Astrocyte (in vitro differentiated cells and primary cell): ENCODE results near the gene FUT1. TPM values are rescaled to one million over a fixed set of nuclear protein-coding genes. Genes with fewer than 3 reads are reported as not detected.

ENCODE experiments used
- DNase-seq: peaks from one replicate; pipeline ENCODE4 v3.0.0-alpha.2; 2010; ENCODE audit warnings: low read depth
- FAIRE-seq: peaks from 2 replicates; lab custom pipeline; 2011; peaks lifted over from hg19 to GRCh38; lab: Jason Lieb, UNC
- H2AFZ ChIP-seq: 2 replicates; pipeline ENCODE4 v1.6.0; 2012; ENCODE audit warnings: low read depth, low read length, inconsistent platforms
- H3K27ac ChIP-seq: 2 replicates; pipeline ENCODE4 v1.5.1; 2011; ENCODE audit warnings: low read depth, low read length, inconsistent platforms
- H3K27me3 ChIP-seq: 2 replicates; pipeline ENCODE4 v1.6.0; 2011; ENCODE audit warnings: low read length, inconsistent platforms; ENCODE audit not compliant: insufficient read depth
- H3K36me3 ChIP-seq: 2 replicates; pipeline ENCODE4 v1.5.1; 2011; ENCODE audit warnings: low read length, inconsistent platforms; ENCODE audit not compliant: insufficient read depth
- H3K4me1 ChIP-seq: 2 replicates; pipeline ENCODE4 v1.5.1; 2011; ENCODE audit warnings: low read length, inconsistent platforms; ENCODE audit not compliant: insufficient read depth
- H3K4me2 ChIP-seq: 2 replicates; pipeline ENCODE4 v1.6.0; 2012; ENCODE audit warnings: low read length, inconsistent platforms
- H3K4me3 ChIP-seq: 2 replicates; pipeline ENCODE4 v1.5.1; 2011; ENCODE audit warnings: low read depth, mild to moderate bottlenecking, low read length, inconsistent platforms; ENCODE audit not compliant: insufficient read depth
- H3K79me2 ChIP-seq: 2 replicates; pipeline ENCODE4 v1.6.0; 2012; ENCODE audit warnings: mild to moderate bottlenecking, low read length, inconsistent platforms; ENCODE audit not compliant: insufficient read depth
- H3K9ac ChIP-seq: 2 replicates; pipeline ENCODE4 v1.6.0; 2012; ENCODE audit warnings: mild to moderate bottlenecking, low read length, inconsistent platforms
- H3K9me3 ChIP-seq: 2 replicates; pipeline ENCODE4 v1.5.1; 2012; ENCODE audit warnings: low read depth, mild to moderate bottlenecking, low read length, inconsistent platforms; ENCODE audit not compliant: insufficient read depth
- H4K20me1 ChIP-seq: 2 replicates; pipeline ENCODE4 v1.6.0; 2012; ENCODE audit warnings: low read length, inconsistent platforms; ENCODE audit not compliant: insufficient read depth
- H3K27ac Mint-ChIP-seq: one replicate; pipeline ENCODE4 v1.8.0; 2021; ENCODE audit warnings: mild to moderate bottlenecking, mixed read lengths; ENCODE audit not compliant: unreplicated experiment
- H3K27me3 Mint-ChIP-seq: one replicate; pipeline ENCODE4 v1.8.0; 2021; ENCODE audit warnings: low read depth, mixed read lengths; ENCODE audit not compliant: unreplicated experiment
- H3K36me3 Mint-ChIP-seq: one replicate; pipeline ENCODE4 v1.8.0; 2021; ENCODE audit warnings: low read depth, mixed read lengths; ENCODE audit not compliant: unreplicated experiment
- H3K4me1 Mint-ChIP-seq: one replicate; pipeline ENCODE4 v1.8.0; 2021; ENCODE audit warnings: low read depth, mixed read lengths; ENCODE audit not compliant: unreplicated experiment
- H3K4me3 Mint-ChIP-seq: one replicate; pipeline ENCODE4 v1.8.0; 2021; ENCODE audit warnings: mild to moderate bottlenecking, moderate library complexity, mixed read lengths; ENCODE audit not compliant: unreplicated experiment
- H3K9me3 Mint-ChIP-seq: one replicate; pipeline ENCODE4 v1.8.0; 2021; ENCODE audit warnings: mild to moderate bottlenecking, mixed read lengths; ENCODE audit not compliant: unreplicated experiment
- CTCF ChIP-seq: IDR thresholded peaks from 2 replicates; pipeline ENCODE4 v1.5.1; 2011; ENCODE audit warnings: low read depth, mild to moderate bottlenecking, inconsistent platforms, low read length, moderate library complexity; ENCODE audit not compliant: insufficient read depth
- EZH2 ChIP-seq: IDR thresholded peaks from 2 replicates; pipeline ENCODE4 v1.6.1; 2012; ENCODE audit warnings: mild to moderate bottlenecking, low read length, inconsistent platforms; ENCODE audit not compliant: insufficient read depth
- total RNA-seq: library from RNA; stranded (reverse); gene quantifications from 2 replicates; pipeline ENCODE4 v1.2.1, GENCODE V29; 2021

The FUT1 gene
- total RNA-seq, 1 donor from 2014 or later = 0.91 TPM

DNA sequence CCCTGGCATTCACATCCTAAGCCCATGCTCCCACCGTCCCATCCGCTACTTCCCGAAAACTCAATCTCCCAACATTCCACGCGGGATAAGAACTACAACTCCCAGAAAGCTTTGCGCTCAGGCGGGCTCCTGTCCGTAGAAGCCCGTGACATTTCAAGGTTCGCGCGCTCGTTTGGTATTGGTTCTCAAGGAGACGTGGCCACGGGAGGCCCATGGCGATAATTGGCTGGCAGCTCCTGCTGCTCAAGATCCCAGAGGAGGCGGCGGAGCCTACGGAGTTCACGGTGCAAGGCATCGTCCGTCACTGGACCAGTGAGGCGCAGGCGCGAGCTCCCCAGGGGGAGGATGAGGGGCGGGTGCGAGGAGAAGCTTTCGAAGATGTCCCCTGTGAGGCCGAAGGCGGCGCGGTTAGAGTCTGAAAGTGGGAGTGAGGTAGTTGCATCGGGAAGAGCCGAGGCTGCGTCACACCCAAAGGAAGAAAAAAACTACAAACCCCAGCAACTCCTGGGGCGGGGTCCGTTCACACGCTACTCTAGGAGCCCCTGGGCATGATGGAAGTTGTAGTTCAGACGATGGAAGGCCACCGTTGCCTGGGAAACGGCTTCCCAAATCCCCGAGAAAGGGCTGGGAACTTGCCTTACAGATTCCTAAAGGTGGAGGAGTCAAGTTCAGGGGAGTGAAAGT lies 31.7 kb downstream of the FUT1 start:
- peak; percentile 63 for FAIRE-seq
- Mint-ChIP-seq H3K9me3 (peaks cover 3% of the 10 kb centered on the region), H3K27me3 (no peaks in the 10 kb centered on the region), H3K4me1 (peaks cover 8% of the 10 kb centered on the region), H3K27ac (peak overlapping the region; percentile 87), H3K4me3 (peak overlapping the region; percentile 88), H3K36me3 (no peaks in the 10 kb centered on the region)
- Histone ChIP-seq H3K79me2 (no peaks in the 10 kb centered on the region), H2AFZ (peak overlapping the region; percentile 94), H3K4me3 (peak overlapping the region; percentile 72), H3K9me3 (no peaks in the 10 kb centered on the region), H3K9ac (peak overlapping the region; percentile 84), H3K27ac (peak overlapping the region; percentile 90), H3K27me3 (no peaks in the 10 kb centered on the region), H3K36me3 (no peaks in the 10 kb centered on the region), H3K4me2 (peak overlapping the region; percentile 86), H4K20me1 (no peaks in the 10 kb centered on the region), H3K4me1 (peaks cover 17% of the 10 kb centered on the region)
- TF ChIP-seq CTCF (no peak), EZH2 (no peak)
- DNase-seq = peak; percentile 98

DNA sequence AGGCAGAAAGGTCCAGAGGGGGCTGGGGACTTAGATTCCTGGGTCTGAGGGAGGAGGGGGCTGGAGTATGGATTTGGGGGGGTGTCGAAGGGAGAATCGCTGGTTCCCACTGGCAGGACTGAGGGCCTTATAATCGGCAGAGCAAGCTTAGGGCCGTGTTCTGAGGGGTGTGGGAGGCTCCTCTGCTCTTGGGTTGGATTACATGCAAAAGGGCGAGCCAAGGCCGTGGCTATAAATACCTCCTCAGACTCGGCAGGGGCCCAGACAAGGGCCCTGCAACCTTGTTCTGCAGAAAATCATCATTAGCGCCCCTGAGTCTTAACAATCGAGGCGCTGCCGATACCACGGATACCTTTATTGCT lies 32.2 kb downstream of the FUT1 start:
- no peak for FAIRE-seq
- DNase-seq = no peak
- Histone ChIP-seq H3K9me3 (no peaks in the 10 kb centered on the region), H2AFZ (peak overlapping the region; percentile 94), H3K4me2 (peak overlapping the region; percentile 86), H3K4me3 (peak overlapping the region; percentile 72), H3K79me2 (no peaks in the 10 kb centered on the region), H3K4me1 (peaks cover 14% of the 10 kb centered on the region), H3K9ac (no peak overlapping the region), H4K20me1 (no peaks in the 10 kb centered on the region), H3K27ac (no peak overlapping the region), H3K36me3 (no peaks in the 10 kb centered on the region), H3K27me3 (no peaks in the 10 kb centered on the region)
- peaks cover 3% of the 10 kb centered on the region for H3K9me3 Mint-ChIP-seq
- TF ChIP-seq CTCF (no peak), EZH2 (no peak)
- H3K27ac Mint-ChIP-seq = peak overlapping the region; percentile 87
- H3K4me1 Mint-ChIP-seq = peaks cover 6% of the 10 kb centered on the region
- no peaks in the 10 kb centered on the region for H3K27me3 Mint-ChIP-seq
- H3K4me3 Mint-ChIP-seq = peak overlapping the region; percentile 88
- H3K36me3 Mint-ChIP-seq = no peaks in the 10 kb centered on the region
